Measurements from ENCODE around the gene NFIB. TPM values are rescaled to one million over a fixed set of nuclear protein-coding genes. Genes with fewer than 3 reads are reported as not detected.

NFIB gene
- total and polyA plus RNA-seq, 2 of the 4 experiments (the other 2 are of a cell fraction) = 1.4 to 2.0 TPM

GRCh38 chr9:14175778-14176177 lies 138.2 kb downstream of the NFIB start:
- intact Hi-C loops (cut with micrococcal nuclease) = no loop called here
- TF ChIP-seq RAD21 (IDR thresholded peaks at IDR 0.05; ENCODE audit: low read length) (no peak), MXI1 (IDR thresholded peaks at IDR 0.05; ENCODE audit: borderline replicate concordance, low read depth, low read length) (no peak), POLR2A (IDR thresholded peaks at IDR 0.05; ENCODE audit: low read depth, low read length) (no peak), ELK1 (IDR thresholded peaks at IDR 0.05; ENCODE audit: borderline replicate concordance, low read depth, low read length) (no peak), CHD1 (IDR thresholded peaks at IDR 0.05; ENCODE audit: low read depth, low read length) (no peak), RCOR1 (IDR thresholded peaks at IDR 0.05; ENCODE audit: insufficient replicate concordance, low read length) (no peak), SMC3 (IDR thresholded peaks at IDR 0.05; ENCODE audit: low read depth, low read length) (no peak), MAZ (IDR thresholded peaks at IDR 0.05; ENCODE audit: borderline replicate concordance, low read depth, low read length) (no peak), RFX5 (IDR thresholded peaks at IDR 0.05; ENCODE audit: low read depth, low read length) (no peak), FOS (IDR thresholded peaks at IDR 0.05; ENCODE audit: low read depth, low read length) (no peak), CEBPB (IDR thresholded peaks at IDR 0.05; ENCODE audit: low read depth, low read length) (no peak)

More at GRCh38 chr9:14175778-14176177, 138.2 kb downstream of the NFIB start:
- H2BK20ac ChIP-seq (ENCODE audit: low read depth, low read length) = no peak overlapping the region
- H3K9ac ChIP-seq (ENCODE audit: low read depth, low read length) = no peak overlapping the region
- in situ Hi-C loops (cut with MboI; ENCODE audit: low sequenced_read_pairs) = no loop called here
- ATAC-seq (ENCODE audit: low read depth) (no peak), DNase-seq (no peak)
- ChIA-PET CTCF (no interaction called here), POLR2A (ENCODE audit: unreplicated experiment) (no interaction called here)
- H4K5ac ChIP-seq (ENCODE audit: low read depth, low read length) = no peak overlapping the region
- no peak overlapping the region for H2AFZ ChIP-seq (replicated peaks; ENCODE audit: low read length, poor library complexity)
- H3K36me3 ChIP-seq (ENCODE audit: control insufficient read depth, insufficient read depth, low read length) = no peaks in the 10 kb centered on the region
- no peak overlapping the region for H2BK120ac ChIP-seq (ENCODE audit: low read depth, low read length)
- no peak overlapping the region for H3K4ac ChIP-seq (ENCODE audit: low read depth, low read length)
- H4K8ac ChIP-seq (ENCODE audit: low read depth in 2 of 2, low read length in 2 of 2) = no peak overlapping the region
- H3K4me3 ChIP-seq (ENCODE audit: insufficient read depth, low read depth, low read length) = no peak overlapping the region
- no peak overlapping the region for H3K23ac ChIP-seq (ENCODE audit: low read depth, low read length)
- H3K56ac ChIP-seq (ENCODE audit: extremely low read depth, insufficient read depth, low read length) = no peak overlapping the region
- H3K9me3 ChIP-seq (ENCODE audit: control insufficient read depth, insufficient read depth, low read length) = no peaks in the 10 kb centered on the region
- no peaks in the 10 kb centered on the region for H3K27me3 ChIP-seq (ENCODE audit: control insufficient read depth, insufficient read depth, low read length)
- no peak overlapping the region for H2BK5ac ChIP-seq (ENCODE audit: low read depth, low read length, poor library complexity, severe bottlenecking)
- no peak overlapping the region for H3K4me2 ChIP-seq (ENCODE audit: low read depth, low read length)
- no peak overlapping the region for H2BK15ac ChIP-seq (ENCODE audit: low read depth, low read length)
- no CpG with 5 or more reads among the region's 1 CpG for WGBS, 2 experiments (ENCODE audit: extremely low coverage in 2 of 2, insufficient read length in 1 of 2)
- no peak overlapping the region for H2AK5ac ChIP-seq (ENCODE audit: low read depth, low read length)
- no peak overlapping the region for H3K18ac ChIP-seq (ENCODE audit: low read depth, low read length)
- no peaks in the 10 kb centered on the region for H3K9me1 ChIP-seq (ENCODE audit: insufficient read depth, low read length)
- no peak overlapping the region for H3K14ac ChIP-seq (replicated peaks; ENCODE audit: low read depth, low read length)
- H2AK9ac ChIP-seq (replicated peaks; ENCODE audit: low read depth, low read length, poor library complexity) = no peak overlapping the region
- no peak overlapping the region for H4K91ac ChIP-seq (ENCODE audit: insufficient read depth, low read depth, low read length)
- no peaks in the 10 kb centered on the region for H3K4me1 ChIP-seq (ENCODE audit: control insufficient read depth, insufficient read depth, low read length)
- no peaks in the 10 kb centered on the region for H3K79me1 ChIP-seq (ENCODE audit: low read depth in 1 of 2, low read length in 2 of 2)
- no TSS peak for BruUV-seq (replicated peaks)
- H3K27ac ChIP-seq (ENCODE audit: insufficient read depth, low read length) = no peak overlapping the region
- H4K20me1 ChIP-seq (ENCODE audit: insufficient read depth, low read length) = no peaks in the 10 kb centered on the region
- dilution Hi-C loops (cut with HindIII; ENCODE audit: low sequenced_read_pairs, unreplicated experiment) = no loop called here
